GM12874 (cell line): ENCODE results near the gene PIM2.

Source experiments
- TF ChIP-seq, protein P1 (sequence below): IDR thresholded peaks from 2 replicates; pipeline ENCODE4 v1.5.1; 2011; ENCODE audit warnings: low read depth, mild to moderate bottlenecking, control low read depth, low read length, moderate library complexity; ENCODE audit not compliant: insufficient read depth

Gene PIM2

GRCh38 chrX:48933757-48934156 lies 14.9 kb upstream of the PIM2 start:
- TF ChIP-seq, protein P1, sequence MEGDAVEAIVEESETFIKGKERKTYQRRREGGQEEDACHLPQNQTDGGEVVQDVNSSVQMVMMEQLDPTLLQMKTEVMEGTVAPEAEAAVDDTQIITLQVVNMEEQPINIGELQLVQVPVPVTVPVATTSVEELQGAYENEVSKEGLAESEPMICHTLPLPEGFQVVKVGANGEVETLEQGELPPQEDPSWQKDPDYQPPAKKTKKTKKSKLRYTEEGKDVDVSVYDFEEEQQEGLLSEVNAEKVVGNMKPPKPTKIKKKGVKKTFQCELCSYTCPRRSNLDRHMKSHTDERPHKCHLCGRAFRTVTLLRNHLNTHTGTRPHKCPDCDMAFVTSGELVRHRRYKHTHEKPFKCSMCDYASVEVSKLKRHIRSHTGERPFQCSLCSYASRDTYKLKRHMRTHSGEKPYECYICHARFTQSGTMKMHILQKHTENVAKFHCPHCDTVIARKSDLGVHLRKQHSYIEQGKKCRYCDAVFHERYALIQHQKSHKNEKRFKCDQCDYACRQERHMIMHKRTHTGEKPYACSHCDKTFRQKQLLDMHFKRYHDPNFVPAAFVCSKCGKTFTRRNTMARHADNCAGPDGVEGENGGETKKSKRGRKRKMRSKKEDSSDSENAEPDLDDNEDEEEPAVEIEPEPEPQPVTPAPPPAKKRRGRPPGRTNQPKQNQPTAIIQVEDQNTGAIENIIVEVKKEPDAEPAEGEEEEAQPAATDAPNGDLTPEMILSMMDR, result no peak

DNA sequence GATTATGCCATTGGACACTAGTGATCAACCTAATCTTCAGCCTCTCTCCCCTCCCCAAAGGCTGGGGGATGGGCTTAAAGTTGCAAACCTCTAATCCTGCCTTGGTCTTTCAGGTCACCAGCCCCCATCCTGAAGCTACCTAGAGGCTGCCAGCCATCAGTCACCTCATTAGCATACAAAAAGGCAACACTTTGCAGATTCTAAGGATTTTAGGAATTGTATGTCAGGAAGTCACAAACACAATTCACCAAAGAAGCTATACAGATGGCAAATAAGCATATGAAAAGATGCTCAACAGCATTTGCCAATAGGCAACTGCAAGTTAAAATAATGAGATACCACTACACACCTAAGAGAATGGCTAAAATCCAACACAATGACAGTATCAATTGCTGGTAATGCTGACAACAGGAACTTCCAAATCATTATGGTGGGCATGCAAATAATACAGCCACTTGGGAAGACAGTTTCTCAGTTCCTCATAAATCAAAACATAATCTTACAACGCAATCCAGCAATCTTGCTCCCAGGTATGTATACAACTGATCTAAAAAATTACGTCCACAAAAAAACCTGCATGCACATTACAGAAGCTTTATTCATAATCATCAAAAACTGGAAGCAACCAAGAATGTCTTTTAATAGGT lies 9.0 kb upstream of the PIM2 start:
- TF ChIP-seq, protein P1, result no peak

DNA sequence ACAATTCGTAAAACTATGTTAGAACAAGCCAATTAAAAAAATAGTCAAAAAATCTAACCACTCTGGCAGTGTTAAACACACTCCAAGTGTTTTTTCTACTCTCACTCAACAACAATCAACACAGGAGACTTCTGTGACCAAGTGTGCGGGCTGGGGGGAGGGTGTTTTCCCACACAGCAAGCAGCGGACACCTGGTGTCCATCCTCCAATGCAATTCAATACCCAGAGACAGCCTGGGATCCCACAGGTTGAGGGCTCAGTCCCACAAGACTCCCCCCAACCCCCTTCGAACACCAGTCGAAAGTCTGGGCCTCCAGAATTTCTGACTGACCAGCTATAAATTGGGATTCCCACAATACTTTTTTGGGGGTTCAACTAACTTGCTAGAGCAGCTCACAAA lies 8.3 kb upstream of the PIM2 start:
- TF ChIP-seq, protein P1, result no peak

GRCh38 chrX:48924270-48924669 lies 5.4 kb upstream of the PIM2 start:
- TF ChIP-seq, protein P1, result no peak

GRCh38 chrX:48923771-48924170 lies 4.9 kb upstream of the PIM2 start:
- TF ChIP-seq, protein P1, result no peak

DNA sequence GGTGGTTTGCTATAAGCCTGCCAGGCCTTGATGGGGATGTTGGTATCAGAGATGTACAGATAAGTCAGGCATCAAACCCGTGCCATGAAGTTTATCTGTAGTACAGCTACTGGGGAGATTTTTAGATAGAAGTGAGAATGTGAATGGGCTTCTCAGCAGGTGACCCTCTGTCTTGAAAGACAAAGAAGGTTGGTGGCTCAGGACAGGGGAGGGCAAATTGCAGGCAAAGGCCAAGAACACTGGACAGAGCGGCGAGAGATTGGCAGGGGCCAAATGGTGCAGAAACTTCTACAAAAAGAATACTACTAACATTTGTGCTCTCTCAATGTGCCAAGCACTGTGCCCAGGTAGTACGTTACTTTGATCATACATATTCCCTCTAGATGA lies 1.9 kb upstream of the PIM2 start:
- TF ChIP-seq, protein P1, result no peak

DNA sequence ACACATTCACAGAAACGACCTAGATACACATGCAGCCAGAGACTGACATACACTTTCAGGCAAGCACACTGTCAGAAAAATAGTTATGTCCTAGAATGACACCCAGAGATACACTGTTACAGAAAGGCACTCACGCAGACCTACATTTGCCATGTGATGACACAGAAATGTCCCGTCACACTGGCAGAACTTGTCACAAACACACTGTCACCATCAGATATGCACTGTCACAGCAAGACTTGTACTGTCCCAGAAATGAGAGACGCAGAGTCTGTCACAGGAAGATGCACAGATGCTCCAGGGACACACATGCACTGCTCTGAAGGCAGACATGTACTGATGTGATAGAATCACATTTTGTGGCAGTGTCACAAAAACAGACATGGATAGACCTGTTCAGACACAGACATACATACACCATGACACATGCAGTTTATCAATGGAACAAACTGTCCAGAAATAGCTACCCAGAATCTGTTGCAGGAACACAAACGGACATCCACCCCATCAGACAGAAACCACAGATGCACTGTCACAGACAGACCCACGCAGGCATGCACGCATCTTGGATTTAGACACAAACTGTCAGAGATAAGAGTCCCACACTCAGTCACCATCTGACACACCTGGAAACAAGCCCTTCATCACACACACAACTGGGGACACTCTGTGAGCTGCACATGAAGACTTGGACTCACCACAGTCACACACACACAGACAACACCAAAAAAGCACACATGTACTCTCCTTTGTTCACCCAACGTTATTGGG lies 1.3 kb upstream of the PIM2 start:
- TF ChIP-seq, protein P1, result no peak
